Liver (tissue), 3 donors: ENCODE measurements around the gene SLC25A29.

Experiments
- ATF3 ChIP-seq: IDR thresholded peaks from 2 replicates; pipeline ENCODE4 v1.6.1; 2016; ENCODE audit warnings: antibody characterized with exemption
- CTCF ChIP-seq: fragments of 150-350 bp; IDR thresholded peaks from 2 replicates; pipeline ENCODE4 v1.5.1; 2017; ENCODE audit warnings: improper control_type of control experiment, low read depth, low read length; ENCODE audit not compliant: missing input control
- FOXA1 ChIP-seq: IDR thresholded peaks from 2 replicates; pipeline ENCODE4 v1.6.1; 2016; ENCODE audit warnings: antibody characterized with exemption
- GABPA ChIP-seq, 2 donors: IDR thresholded peaks in 1 of 2; conservative IDR thresholded peaks in 1 of 2; 2 replicates each; pipeline ENCODE4 v1.6.1; 2016; ENCODE audit warnings: antibody characterized with exemption in 2 of 2, mild to moderate bottlenecking in 1 of 2, moderate library complexity in 1 of 2
- HNF4G ChIP-seq: IDR thresholded peaks from 2 replicates; pipeline ENCODE4 v1.6.1; 2016; ENCODE audit warnings: antibody characterized with exemption
- JUND ChIP-seq, 2 donors: IDR thresholded peaks; 2 replicates each; pipeline ENCODE4 v1.6.1; 2016; ENCODE audit warnings: antibody characterized with exemption in 2 of 2
- MAX ChIP-seq: IDR thresholded peaks from 2 replicates; pipeline ENCODE4 v1.6.1; 2016; ENCODE audit warnings: antibody characterized with exemption
- NR2F2 ChIP-seq: IDR thresholded peaks from 2 replicates; pipeline ENCODE4 v1.6.1; 2016; ENCODE audit warnings: antibody characterized with exemption
- RAD21 ChIP-seq, 2 donors: IDR thresholded peaks; 2 replicates each; pipeline ENCODE4 v1.6.1; 2016; ENCODE audit warnings: antibody characterized with exemption in 2 of 2, mild to moderate bottlenecking in 2 of 2
- REST ChIP-seq: IDR thresholded peaks from 2 replicates; pipeline ENCODE4 v1.6.1; 2016; ENCODE audit warnings: antibody characterized with exemption, mild to moderate bottlenecking
- SP1 ChIP-seq: IDR thresholded peaks from 2 replicates; pipeline ENCODE4 v1.6.1; 2018; ENCODE audit warnings: antibody characterized with exemption, mild to moderate bottlenecking
- TAF1 ChIP-seq: conservative IDR thresholded peaks from 2 replicates; pipeline ENCODE4 v1.6.1; 2016; ENCODE audit warnings: antibody characterized with exemption, mild to moderate bottlenecking
- YY1 ChIP-seq: IDR thresholded peaks from 2 replicates; pipeline ENCODE4 v1.6.1; 2016; ENCODE audit warnings: antibody characterized with exemption, mild to moderate bottlenecking
- ZBTB33 ChIP-seq: IDR thresholded peaks from 2 replicates; pipeline ENCODE4 v1.6.1; 2016; ENCODE audit warnings: antibody characterized with exemption
- donor health status: healthy.
- donor health status: healthy.

GRCh38 chr14:100333311-100333710, 27.1 kb upstream of the SLC25A29 start:
- TF ChIP-seq MAX (no peak), CTCF (no peak), REST (no peak), NR2F2 (no peak), RAD21 (IDR thresholded peaks at IDR 0.05) (no peak), GABPA (IDR thresholded peaks at IDR 0.05 in 1 of 2, conservative IDR thresholded peaks at IDR 0.05 in 1 of 2) (no peak), YY1 (no peak), TAF1 (no peak), ATF3 (no peak), HNF4G (no peak), JUND (IDR thresholded peaks at IDR 0.05) (no peak), SP1 (no peak), FOXA1 (no peak), ZBTB33 (no peak)
